ENCODE results near the gene ACADSB.
A peak's percentile ranks its signal among the peaks of the same experiment; 100 is the strongest.

Gene ACADSB

DNA sequence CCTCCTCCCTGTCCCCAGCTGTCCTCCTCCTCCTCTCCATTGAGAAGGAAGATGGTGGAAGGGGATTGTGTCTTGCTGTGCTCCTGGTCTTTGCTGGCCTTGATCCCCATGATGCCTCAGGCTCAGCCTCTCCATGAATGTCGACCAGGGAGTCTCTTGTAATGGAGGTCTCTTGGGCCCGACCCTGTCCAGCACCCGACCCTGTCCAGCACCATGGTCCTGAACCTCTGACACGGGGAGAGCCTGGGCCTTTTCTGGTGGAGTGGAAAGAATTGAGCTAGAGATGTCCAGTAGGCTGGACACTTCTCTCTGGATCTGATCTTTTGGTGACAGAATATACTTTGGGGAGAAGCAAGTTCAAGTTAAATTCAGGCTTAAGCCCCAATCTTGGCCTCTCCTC, 84.7 kb downstream of the ACADSB start:
- H3K27ac ChIP-seq, result no peak overlapping the region
- H3K27me3 ChIP-seq, result no peaks in the 10 kb centered on the region
- H3K4me1 ChIP-seq, result no peaks in the 10 kb centered on the region; a peak in 1 of 20 replicates
- H3K9ac ChIP-seq, result no peak overlapping the region
- H4K20me1 ChIP-seq, result no peaks in the 10 kb centered on the region; a peak in 1 of 22 replicates
- no peak for TF ChIP-seq Cebpa-rat (IDR thresholded peaks at IDR 0.05)
- H3K36me3 ChIP-seq, result no peaks in the 10 kb centered on the region
- no peaks in the 10 kb centered on the region for H3K9me3 ChIP-seq (replicated peaks in 1 of 11)
- no peak overlapping the region for H3K4me2 ChIP-seq
- no peak overlapping the region for H3K4me3 ChIP-seq

DNA sequence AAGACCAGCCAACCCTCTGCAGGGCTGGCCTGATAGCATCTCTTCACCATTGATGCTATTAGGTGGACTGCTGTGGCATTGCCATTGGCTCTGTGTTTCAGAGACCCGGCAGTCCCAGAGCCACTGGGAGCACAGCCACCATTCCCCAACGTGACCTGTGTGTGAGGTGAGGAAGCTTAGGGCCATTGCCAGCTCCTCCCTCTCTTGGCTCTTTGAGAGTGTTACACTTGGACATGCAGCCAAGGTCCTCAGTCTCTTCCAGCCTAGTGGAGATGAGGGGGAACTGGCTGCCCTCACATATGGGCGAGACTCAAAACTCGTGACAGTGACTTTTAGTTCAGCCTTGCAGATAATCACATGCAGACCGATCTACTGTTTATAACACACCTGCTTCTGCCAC, 87.6 kb downstream of the ACADSB start:
- no peak for TF ChIP-seq Cebpa-rat (IDR thresholded peaks at IDR 0.05)
- no peaks in the 10 kb centered on the region for H3K36me3 ChIP-seq
- no peak overlapping the region for H3K27ac ChIP-seq
- H3K4me2 ChIP-seq, result no peak overlapping the region
- H4K20me1 ChIP-seq, result no peaks in the 10 kb centered on the region; a peak in 1 of 22 replicates
- peaks cover 0 to 10% (median 6%) of the 10 kb centered on the region in 10 experiments; a peak in 12 of 20 replicates for H3K4me1 ChIP-seq
- no peaks in the 10 kb centered on the region for H3K27me3 ChIP-seq
- H3K9me3 ChIP-seq (replicated peaks in 1 of 11), result no peaks in the 10 kb centered on the region
- H3K9ac ChIP-seq, result no peak overlapping the region
- H3K4me3 ChIP-seq, result no peak overlapping the region

DNA sequence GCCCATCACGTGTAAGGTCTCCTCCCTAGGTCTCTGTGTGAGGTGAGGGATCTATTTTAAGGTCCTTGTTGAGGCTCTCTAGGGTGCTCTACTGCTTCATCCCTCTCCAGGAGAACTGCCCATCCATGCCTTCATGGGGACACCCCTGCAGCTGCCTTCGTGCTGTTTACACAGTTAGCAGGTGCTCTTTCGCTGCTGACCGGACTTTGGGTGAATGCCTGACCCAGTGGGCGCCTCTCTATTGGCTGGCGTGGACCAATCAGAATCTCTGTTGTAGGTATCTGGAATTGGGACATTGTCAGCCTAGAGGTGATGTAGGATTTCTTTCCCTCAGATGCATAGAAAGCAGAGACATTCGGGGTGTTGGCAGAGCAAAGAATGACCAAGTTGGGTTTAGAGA, 88.2 kb downstream of the ACADSB start:
- H3K4me1 ChIP-seq, result peaks cover 0 to 10% (median 6%) of the 10 kb centered on the region in 10 experiments; a peak in 12 of 20 replicates
- H3K4me3 ChIP-seq, result no peak overlapping the region
- no peaks in the 10 kb centered on the region for H3K9me3 ChIP-seq (replicated peaks in 1 of 11)
- H3K27ac ChIP-seq, result no peak overlapping the region
- no peaks in the 10 kb centered on the region for H3K27me3 ChIP-seq
- H3K36me3 ChIP-seq, result no peaks in the 10 kb centered on the region
- no peak overlapping the region for H3K9ac ChIP-seq
- no peak overlapping the region for H3K4me2 ChIP-seq
- no peaks in the 10 kb centered on the region; a peak in 1 of 22 replicates for H4K20me1 ChIP-seq
- TF ChIP-seq Cebpa-rat (IDR thresholded peaks at IDR 0.05), result no peak

DNA sequence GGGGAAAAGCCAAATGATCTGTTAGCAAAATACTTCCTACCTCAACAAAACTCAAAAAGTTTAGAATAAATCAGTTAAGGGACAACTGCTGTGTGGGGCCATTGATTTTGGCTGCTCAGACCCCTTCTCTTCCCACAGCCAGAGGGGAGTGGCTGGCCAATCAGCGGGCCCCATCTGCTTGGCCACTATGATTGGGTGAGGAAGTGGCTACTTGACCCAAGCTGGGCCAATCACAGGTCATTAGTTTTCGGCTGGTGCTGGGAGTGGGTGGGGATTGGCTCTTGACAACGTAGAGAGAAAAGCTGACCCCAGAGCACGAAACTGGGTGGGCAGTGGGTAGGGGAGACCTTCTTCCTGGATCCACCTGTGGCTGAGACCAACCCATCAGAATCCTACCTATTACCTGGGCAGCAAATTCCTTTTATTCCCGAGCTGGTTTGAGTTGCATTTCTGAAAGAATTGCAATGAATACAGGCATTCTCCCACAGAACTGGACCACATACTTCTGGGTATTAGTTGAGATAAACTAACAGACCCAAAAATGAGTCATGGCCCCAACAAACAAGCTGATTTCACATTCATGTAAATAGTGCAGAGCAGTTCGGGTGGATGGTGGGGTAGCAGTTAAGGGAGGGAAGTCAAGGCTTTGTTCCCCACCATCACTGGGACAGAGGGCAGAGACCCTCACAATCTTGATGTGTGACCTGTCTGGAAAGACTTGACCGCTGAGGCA, 91.4 kb downstream of the ACADSB start:
- Histone ChIP-seq H3K9me3 (replicated peaks in 1 of 11) (no peaks in the 10 kb centered on the region), H4K20me1 (no peaks in the 10 kb centered on the region), H3K27ac (no peak overlapping the region), H3K4me2 (peak overlapping the region in 6 of 11 experiments; percentile 24 to 49 (median 36); a peak in 9 of 22 replicates), H3K9ac (no peak overlapping the region), H3K4me3 (no peak overlapping the region), H3K27me3 (no peaks in the 10 kb centered on the region), H3K4me1 (peaks cover 0 to 10% (median 6%) of the 10 kb centered on the region in 10 experiments; a peak in 12 of 20 replicates), H3K36me3 (no peaks in the 10 kb centered on the region)
- TF ChIP-seq Cebpa-rat (IDR thresholded peaks at IDR 0.05), result no peak

DNA sequence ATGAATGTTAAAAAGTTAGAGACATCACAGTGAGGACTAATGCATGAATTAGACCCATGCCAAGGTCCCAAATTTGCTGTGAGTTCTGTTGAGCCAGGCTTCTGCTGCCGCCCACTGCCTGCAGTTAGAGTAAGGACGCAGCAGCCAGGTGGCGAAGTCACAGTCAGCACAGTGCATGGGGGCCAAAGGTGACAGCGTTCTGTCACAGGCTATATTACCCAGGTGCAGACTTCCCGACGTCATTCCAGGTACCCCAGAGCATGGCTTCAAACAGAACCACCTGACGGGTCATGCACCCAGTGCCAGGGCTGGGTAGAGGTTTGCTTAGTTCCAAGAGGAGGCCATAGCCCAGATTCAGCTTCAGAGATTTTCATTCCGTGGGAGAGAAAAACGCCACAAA, 93.1 kb downstream of the ACADSB start:
- no peak overlapping the region for H3K27ac ChIP-seq
- no peaks in the 10 kb centered on the region for H3K36me3 ChIP-seq
- no peak overlapping the region for H3K9ac ChIP-seq
- H3K4me3 ChIP-seq, result no peak overlapping the region
- H3K9me3 ChIP-seq (replicated peaks in 1 of 11), result no peaks in the 10 kb centered on the region
- H3K4me1 ChIP-seq, result peaks cover 0 to 10% (median 6%) of the 10 kb centered on the region in 10 experiments; a peak in 12 of 20 replicates
- H3K4me2 ChIP-seq, result no peak overlapping the region
- H3K27me3 ChIP-seq, result no peaks in the 10 kb centered on the region
- H4K20me1 ChIP-seq, result no peaks in the 10 kb centered on the region
- TF ChIP-seq Cebpa-rat (IDR thresholded peaks at IDR 0.05), result no peak

DNA sequence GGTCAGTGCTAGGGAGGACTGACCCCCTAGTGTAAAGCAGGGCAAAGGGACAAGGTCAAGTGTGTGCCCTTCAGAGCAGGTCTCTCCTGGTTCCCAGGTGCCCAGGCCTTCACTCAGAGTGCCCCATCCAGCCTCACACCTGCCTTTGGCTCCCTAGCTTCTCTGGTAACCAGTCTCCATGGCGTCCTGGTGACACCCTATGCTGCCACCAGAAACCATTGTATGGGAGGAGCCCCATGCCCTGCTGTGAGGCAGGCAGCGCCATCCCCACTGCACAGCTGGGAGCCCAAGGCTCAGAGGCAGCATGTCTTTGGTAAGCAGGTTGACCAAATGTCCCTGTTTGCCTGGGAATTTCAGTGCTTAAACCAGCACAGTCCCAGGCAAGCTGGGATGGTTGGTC, 93.9 kb downstream of the ACADSB start:
- Histone ChIP-seq H3K4me1 (peaks cover 0 to 10% (median 6%) of the 10 kb centered on the region in 10 experiments; a peak in 12 of 20 replicates), H3K9me3 (replicated peaks in 1 of 11) (no peaks in the 10 kb centered on the region), H3K4me2 (no peak overlapping the region), H3K27me3 (no peaks in the 10 kb centered on the region), H3K9ac (no peak overlapping the region), H3K27ac (no peak overlapping the region), H3K4me3 (no peak overlapping the region), H4K20me1 (no peaks in the 10 kb centered on the region), H3K36me3 (no peaks in the 10 kb centered on the region)
- TF ChIP-seq Cebpa-rat (IDR thresholded peaks at IDR 0.05), result no peak

DNA sequence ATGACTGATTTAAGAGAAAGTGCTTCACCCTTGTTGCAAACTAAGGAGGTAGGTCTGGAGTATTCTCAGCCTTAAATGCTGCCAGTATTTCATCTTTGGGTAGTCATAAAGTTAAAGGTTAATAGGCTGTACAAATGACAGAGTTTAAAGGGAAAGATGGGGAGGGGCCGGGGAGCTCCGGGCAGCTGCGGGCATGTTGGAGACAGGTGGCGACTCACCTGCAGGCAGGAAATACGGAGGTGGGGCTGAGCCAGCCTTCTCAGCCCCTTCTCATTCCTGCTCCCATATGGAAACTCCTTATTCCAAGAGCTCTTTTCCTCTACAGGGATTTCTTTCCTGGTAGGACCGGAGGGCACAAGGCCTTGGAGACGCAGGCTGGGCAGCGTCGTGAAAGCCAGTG, 95.1 kb downstream of the ACADSB start:
- Histone ChIP-seq H4K20me1 (no peaks in the 10 kb centered on the region), H3K9ac (no peak overlapping the region), H3K4me1 (peaks cover 0 to 10% (median 6%) of the 10 kb centered on the region in 10 experiments; a peak in 12 of 20 replicates), H3K27me3 (no peaks in the 10 kb centered on the region), H3K27ac (no peak overlapping the region), H3K4me3 (no peak overlapping the region), H3K4me2 (no peak overlapping the region), H3K36me3 (no peaks in the 10 kb centered on the region), H3K9me3 (replicated peaks in 1 of 11) (no peaks in the 10 kb centered on the region)
- no peak for TF ChIP-seq Cebpa-rat (IDR thresholded peaks at IDR 0.05)

Measured in BLaER1 treated with 17β-estradiol and CSF1 and Interleukin-3, amounts not matched to agents 10 nM and 100 nM (cell line).